GM06990 (cell line): ENCODE measurements around the gene RNF217.
"Not testable (repeated sequence)": the region's sequence is repeated elsewhere in the genome, so short reads cannot be mapped to it uniquely, and the experiment has no call there.

Source experiments
- DNase-seq: peaks from one replicate; pipeline ENCODE4 v3.0.0-alpha.2; 2011; ENCODE audit not compliant: insufficient read length; ENCODE audit errors: extremely low read depth
- H3K27me3 ChIP-seq: replicated peaks from 2 replicates; pipeline ENCODE4 v1.6.0; 2011; ENCODE audit warnings: low read length; ENCODE audit not compliant: control insufficient read depth, insufficient read depth
- H3K36me3 ChIP-seq: 2 replicates; pipeline ENCODE4 v1.5.1; 2011; ENCODE audit warnings: low read length; ENCODE audit not compliant: control insufficient read depth, insufficient read depth
- H3K4me3 ChIP-seq: replicated peaks from 2 replicates; pipeline ENCODE4 v1.5.1; 2011; ENCODE audit warnings: low read depth, mild to moderate bottlenecking, control low read depth, low read length
- CTCF ChIP-seq: IDR thresholded peaks from 2 replicates; pipeline ENCODE4 v1.5.1; 2011; ENCODE audit warnings: low read length, control low read depth, mild to moderate bottlenecking, inconsistent platforms; ENCODE audit not compliant: insufficient read depth, poor library complexity, severe bottlenecking

RNF217 gene

GRCh38 chr6:124963831-124964763 is 1.9 kb downstream of the RNF217 start:
- no peak for TF ChIP-seq CTCF
- Histone ChIP-seq H3K36me3 (no peaks in the 10 kb centered on the region), H3K4me3 (no peak overlapping the region), H3K27me3 (no peaks in the 10 kb centered on the region)
- no peak for DNase-seq

- no peak for DNase-seq
- no peak for TF ChIP-seq CTCF
- Histone ChIP-seq H3K36me3 (no peaks in the 10 kb centered on the region), H3K27me3 (no peaks in the 10 kb centered on the region), H3K4me3 (no peak overlapping the region)
Measured at GRCh38 chr6:124964764-124965105, 2.5 kb downstream of the RNF217 start.

GRCh38 chr6:124965424-124965850 is 3.2 kb downstream of the RNF217 start:
- DNase-seq, H3K27me3 ChIP-seq, H3K4me3 ChIP-seq, H3K36me3 ChIP-seq: not testable (repeated sequence)

GRCh38 chr6:124967444-124967843 is 5.2 kb downstream of the RNF217 start:
- H3K4me3 ChIP-seq: no peak overlapping the region
- no peak for TF ChIP-seq CTCF
- no peak for DNase-seq
- H3K36me3 ChIP-seq: no peaks in the 10 kb centered on the region
- H3K27me3 ChIP-seq: no peaks in the 10 kb centered on the region

- Histone ChIP-seq H3K27me3 (no peaks in the 10 kb centered on the region), H3K36me3 (no peaks in the 10 kb centered on the region), H3K4me3 (no peak overlapping the region)
- no peak for TF ChIP-seq CTCF
- no peak for DNase-seq
Measured at GRCh38 chr6:124968401-124968800, 6.2 kb downstream of the RNF217 start.

- TF ChIP-seq CTCF: no peak
- no peaks in the 10 kb centered on the region for H3K36me3 ChIP-seq
- no peak overlapping the region for H3K4me3 ChIP-seq
- DNase-seq: no peak
- no peaks in the 10 kb centered on the region for H3K27me3 ChIP-seq
Measured at GRCh38 chr6:124970243-124970642, 8.0 kb downstream of the RNF217 start.
